OCI-LY7 (cell line): ENCODE data around the gene JOSD1.

Source experiments
- EZH2phosphoT487 ChIP-seq: fragments of 200-600 bp; sonication (generic); IDR thresholded peaks from 2 replicates; pipeline ENCODE4 v1.6.1; 2018; ENCODE audit warnings: low read depth, borderline replicate concordance, mild to moderate bottlenecking, mixed run types, antibody characterized with exemption, low read length, moderate library complexity, mixed read lengths
- TF ChIP-seq, protein P1 (sequence below): fragments of 200-600 bp; sonication (generic); conservative IDR thresholded peaks from 2 replicates; pipeline ENCODE4 v1.5.1; 2014; ENCODE audit warnings: mild to moderate bottlenecking, antibody characterized with exemption, low read length, moderate library complexity, mixed read lengths

DNA sequence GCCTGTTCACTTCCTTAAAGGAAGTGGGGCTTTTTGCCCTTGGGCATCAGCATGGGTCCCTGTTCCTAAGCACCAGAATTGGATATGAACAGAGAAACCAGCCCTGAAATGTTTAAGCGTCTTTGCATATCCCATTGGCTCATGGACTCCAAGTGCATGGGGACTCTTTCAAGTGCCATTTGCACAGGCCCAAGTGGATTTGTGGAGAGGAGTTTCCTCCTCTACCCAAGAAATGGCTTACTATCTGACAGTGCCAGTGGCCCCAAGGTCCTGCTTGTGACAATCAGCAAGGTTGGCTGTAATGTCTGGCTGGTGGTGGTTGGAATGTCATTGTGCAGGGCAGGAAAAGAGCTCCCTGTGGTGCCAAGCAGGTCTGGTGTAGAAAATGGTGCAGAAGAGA is 15.0 kb downstream of the JOSD1 start:
- TF ChIP-seq, protein P1, sequence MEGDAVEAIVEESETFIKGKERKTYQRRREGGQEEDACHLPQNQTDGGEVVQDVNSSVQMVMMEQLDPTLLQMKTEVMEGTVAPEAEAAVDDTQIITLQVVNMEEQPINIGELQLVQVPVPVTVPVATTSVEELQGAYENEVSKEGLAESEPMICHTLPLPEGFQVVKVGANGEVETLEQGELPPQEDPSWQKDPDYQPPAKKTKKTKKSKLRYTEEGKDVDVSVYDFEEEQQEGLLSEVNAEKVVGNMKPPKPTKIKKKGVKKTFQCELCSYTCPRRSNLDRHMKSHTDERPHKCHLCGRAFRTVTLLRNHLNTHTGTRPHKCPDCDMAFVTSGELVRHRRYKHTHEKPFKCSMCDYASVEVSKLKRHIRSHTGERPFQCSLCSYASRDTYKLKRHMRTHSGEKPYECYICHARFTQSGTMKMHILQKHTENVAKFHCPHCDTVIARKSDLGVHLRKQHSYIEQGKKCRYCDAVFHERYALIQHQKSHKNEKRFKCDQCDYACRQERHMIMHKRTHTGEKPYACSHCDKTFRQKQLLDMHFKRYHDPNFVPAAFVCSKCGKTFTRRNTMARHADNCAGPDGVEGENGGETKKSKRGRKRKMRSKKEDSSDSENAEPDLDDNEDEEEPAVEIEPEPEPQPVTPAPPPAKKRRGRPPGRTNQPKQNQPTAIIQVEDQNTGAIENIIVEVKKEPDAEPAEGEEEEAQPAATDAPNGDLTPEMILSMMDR, result no peak
- no peak for TF ChIP-seq EZH2phosphoT487
